ENCODE data around the gene OR5K4.

The OR5K4 gene

GRCh38 chr3:98361289-98361688, 7.6 kb downstream of the OR5K4 start:
- no peaks in the 10 kb centered on the region for H3F3A ChIP-seq (ENCODE audit: insufficient read depth, low read length)
- H2AFZ ChIP-seq (ENCODE audit: low read length) = no peak overlapping the region
- H3K27ac ChIP-seq (ENCODE audit: low read length) = no peak overlapping the region
- H3K4me2 ChIP-seq (ENCODE audit: low read depth, low read length) = no peak overlapping the region
- no peaks in the 10 kb centered on the region for H3K27me3 ChIP-seq (replicated peaks; ENCODE audit: insufficient read depth, low read length)
- no peaks in the 10 kb centered on the region for H3K79me2 ChIP-seq (ENCODE audit: low read length)
- peaks cover 9% of the 10 kb centered on the region for H3K4me1 ChIP-seq (ENCODE audit: low read length)
- no peaks in the 10 kb centered on the region for H3K9me2 ChIP-seq (replicated peaks; ENCODE audit: insufficient read depth, low read length)
- no peaks in the 10 kb centered on the region for H3K9me3 ChIP-seq (replicated peaks; ENCODE audit: insufficient read depth, low read length)
- TF ChIP-seq CTCF (IDR thresholded peaks at IDR 0.05; ENCODE audit: low read length) (no peak), EZH2phosphoT487 (IDR thresholded peaks at IDR 0.05; ENCODE audit: low read length) (no peak), EZH2 (optimal IDR thresholded peaks at IDR 0.05; ENCODE audit: low read depth, low read length) (no peak)
- H3K36me3 ChIP-seq (replicated peaks; ENCODE audit: insufficient read depth, low read length) = no peaks in the 10 kb centered on the region
- no peak overlapping the region for H3K9ac ChIP-seq (ENCODE audit: low read length)
- H3K4me3 ChIP-seq (ENCODE audit: low read length) = no peak overlapping the region
- DNase-seq = peak; percentile 90
- H4K20me1 ChIP-seq (ENCODE audit: insufficient read depth, low read length) = no peaks in the 10 kb centered on the region

GRCh38 chr3:98367464-98368246, 14.0 kb downstream of the OR5K4 start:
- H3K36me3 ChIP-seq (replicated peaks; ENCODE audit: insufficient read depth, low read length) = no peaks in the 10 kb centered on the region
- H3K9me3 ChIP-seq (replicated peaks; ENCODE audit: insufficient read depth, low read length) = no peaks in the 10 kb centered on the region
- H3K9ac ChIP-seq (ENCODE audit: low read length) = no peak overlapping the region
- H3K9me2 ChIP-seq (replicated peaks; ENCODE audit: insufficient read depth, low read length) = no peaks in the 10 kb centered on the region
- TF ChIP-seq EZH2 (optimal IDR thresholded peaks at IDR 0.05; ENCODE audit: low read depth, low read length) (no peak), EZH2phosphoT487 (IDR thresholded peaks at IDR 0.05; ENCODE audit: low read length) (no peak), CTCF (IDR thresholded peaks at IDR 0.05; ENCODE audit: low read length) (no peak)
- H3K79me2 ChIP-seq (ENCODE audit: low read length) = no peaks in the 10 kb centered on the region
- H3F3A ChIP-seq (ENCODE audit: insufficient read depth, low read length) = no peaks in the 10 kb centered on the region
- no peak for DNase-seq
- H3K27me3 ChIP-seq (replicated peaks; ENCODE audit: insufficient read depth, low read length) = no peaks in the 10 kb centered on the region
- H3K4me3 ChIP-seq (ENCODE audit: low read length) = no peak overlapping the region
- no peaks in the 10 kb centered on the region for H3K4me1 ChIP-seq (ENCODE audit: low read length)
- H2AFZ ChIP-seq (ENCODE audit: low read length) = no peak overlapping the region
- no peak overlapping the region for H3K4me2 ChIP-seq (ENCODE audit: low read depth, low read length)
- no peak overlapping the region for H3K27ac ChIP-seq (ENCODE audit: low read length)
- no peaks in the 10 kb centered on the region for H4K20me1 ChIP-seq (ENCODE audit: insufficient read depth, low read length)

GRCh38 chr3:98371186-98371585, 17.5 kb downstream of the OR5K4 start:
- DNase-seq = no peak
- no peak overlapping the region for H3K27ac ChIP-seq (ENCODE audit: low read length)
- no peaks in the 10 kb centered on the region for H4K20me1 ChIP-seq (ENCODE audit: insufficient read depth, low read length)
- no peaks in the 10 kb centered on the region for H3K36me3 ChIP-seq (replicated peaks; ENCODE audit: insufficient read depth, low read length)
- H3K4me2 ChIP-seq (ENCODE audit: low read depth, low read length) = no peak overlapping the region
- H3K4me1 ChIP-seq (ENCODE audit: low read length) = no peaks in the 10 kb centered on the region
- no peaks in the 10 kb centered on the region for H3K9me2 ChIP-seq (replicated peaks; ENCODE audit: insufficient read depth, low read length)
- no peaks in the 10 kb centered on the region for H3F3A ChIP-seq (ENCODE audit: insufficient read depth, low read length)
- no peak overlapping the region for H2AFZ ChIP-seq (ENCODE audit: low read length)
- H3K27me3 ChIP-seq (replicated peaks; ENCODE audit: insufficient read depth, low read length) = no peaks in the 10 kb centered on the region
- H3K9me3 ChIP-seq (replicated peaks; ENCODE audit: insufficient read depth, low read length) = no peaks in the 10 kb centered on the region
- no peak for TF ChIP-seq EZH2phosphoT487 (IDR thresholded peaks at IDR 0.05; ENCODE audit: low read length)
- TF ChIP-seq EZH2 (optimal IDR thresholded peaks at IDR 0.05; ENCODE audit: low read depth, low read length) = no peak
- TF ChIP-seq CTCF (IDR thresholded peaks at IDR 0.05; ENCODE audit: low read length) = no peak
- H3K79me2 ChIP-seq (ENCODE audit: low read length) = no peaks in the 10 kb centered on the region
- no peak overlapping the region for H3K9ac ChIP-seq (ENCODE audit: low read length)
- H3K4me3 ChIP-seq (ENCODE audit: low read length) = no peak overlapping the region
